GM12801 (cell line): ENCODE data around the gene CSAG3.
"Not testable (repeated sequence)": the region's sequence is repeated elsewhere in the genome, so short reads cannot be mapped to it uniquely, and the experiment has no call there.

Experiments
- CTCF ChIP-seq: IDR thresholded peaks from one replicate; pipeline ENCODE4 v1.5.1; 2011; ENCODE audit warnings: control low read depth; ENCODE audit not compliant: insufficient read length; ENCODE audit errors: extremely low read depth

CSAG3 gene

DNA sequence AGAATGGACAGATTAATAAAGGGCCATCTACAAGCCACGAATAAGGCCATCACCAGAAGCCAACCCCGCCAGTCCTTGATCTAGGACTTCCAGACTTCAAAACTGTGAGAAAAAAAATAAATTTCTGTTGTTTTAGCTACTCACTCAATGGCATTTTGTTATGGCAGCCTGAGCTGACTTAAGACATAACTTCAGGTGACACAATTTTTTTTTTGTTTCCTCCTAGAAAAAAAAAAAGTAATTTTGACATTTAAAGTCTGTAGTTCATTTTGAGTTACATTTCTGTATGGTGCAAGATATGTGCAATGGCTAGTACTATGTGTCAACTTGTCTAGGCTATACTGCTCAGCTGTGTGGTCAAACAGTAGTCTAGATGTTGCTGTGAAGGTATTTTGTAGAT is at the start of gene CSAG3:
Gene CSAG3 (plus strand): TSS at position 301 of the 400 bp plus-strand sequence.
- TF ChIP-seq CTCF: not testable (repeated sequence)

- TF ChIP-seq CTCF: not testable (repeated sequence)
Observed at GRCh38 chrX:152713815-152714787, 44.9 kb upstream of the CSAG3 start, which contains the start of gene MAGEA2B. Gene MAGEA2B (plus strand): TSS chrX:152714628. CDS start chrX:152717107, 2,479 bp downstream.

GRCh38 chrX:152725409-152725808 is 33.6 kb upstream of the CSAG3 start:
- TF ChIP-seq CTCF: no peak

- TF ChIP-seq CTCF: no peak
Observed at GRCh38 chrX:152733261-152733975, 25.6 kb upstream of the CSAG3 start, which contains the start of the genes CSAG1 and MAGEA12. Gene CSAG1 (minus strand): TSS chrX:152733721. CDS start chrX:152732460, 1,261 bp downstream. Gene MAGEA12 (plus strand): TSS chrX:152733757. CDS start chrX:152736162, 2,405 bp downstream.

DNA sequence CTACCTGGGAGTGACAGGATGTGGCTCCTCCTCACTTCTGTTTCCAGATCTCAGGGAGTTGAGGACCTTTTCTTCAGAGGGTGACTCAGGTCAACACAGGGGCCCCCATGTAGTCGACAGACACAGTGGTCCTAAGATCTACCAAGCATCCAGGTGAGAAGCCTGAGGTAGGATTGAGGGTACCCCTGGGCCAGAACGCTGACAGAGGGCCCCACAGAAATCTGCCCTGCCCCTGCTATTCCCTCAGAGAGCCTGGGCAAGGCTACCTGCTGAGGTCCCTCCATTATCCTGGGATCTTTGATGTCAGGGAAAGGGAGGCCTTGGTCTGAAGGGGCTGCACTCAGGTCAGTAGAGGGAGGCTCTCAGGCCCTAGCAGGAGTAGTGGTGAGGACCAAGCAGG is 23.9 kb upstream of the CSAG3 start:
- TF ChIP-seq CTCF: no peak

- no peak for TF ChIP-seq CTCF
Observed at GRCh38 chrX:152735860-152736511, 23.0 kb upstream of the CSAG3 start.
